HG03521 (cell line): ENCODE measurements around the gene DTNBP1.

Experiments used
- ATAC-seq: cut with Tn5 transposase; IDR thresholded peaks from one replicate; pipeline ENCODE4 v1.9.1; 2021; ENCODE audit warnings: mild to moderate bottlenecking, moderate library complexity; ENCODE audit not compliant: unreplicated experiment

DTNBP1 gene

DNA sequence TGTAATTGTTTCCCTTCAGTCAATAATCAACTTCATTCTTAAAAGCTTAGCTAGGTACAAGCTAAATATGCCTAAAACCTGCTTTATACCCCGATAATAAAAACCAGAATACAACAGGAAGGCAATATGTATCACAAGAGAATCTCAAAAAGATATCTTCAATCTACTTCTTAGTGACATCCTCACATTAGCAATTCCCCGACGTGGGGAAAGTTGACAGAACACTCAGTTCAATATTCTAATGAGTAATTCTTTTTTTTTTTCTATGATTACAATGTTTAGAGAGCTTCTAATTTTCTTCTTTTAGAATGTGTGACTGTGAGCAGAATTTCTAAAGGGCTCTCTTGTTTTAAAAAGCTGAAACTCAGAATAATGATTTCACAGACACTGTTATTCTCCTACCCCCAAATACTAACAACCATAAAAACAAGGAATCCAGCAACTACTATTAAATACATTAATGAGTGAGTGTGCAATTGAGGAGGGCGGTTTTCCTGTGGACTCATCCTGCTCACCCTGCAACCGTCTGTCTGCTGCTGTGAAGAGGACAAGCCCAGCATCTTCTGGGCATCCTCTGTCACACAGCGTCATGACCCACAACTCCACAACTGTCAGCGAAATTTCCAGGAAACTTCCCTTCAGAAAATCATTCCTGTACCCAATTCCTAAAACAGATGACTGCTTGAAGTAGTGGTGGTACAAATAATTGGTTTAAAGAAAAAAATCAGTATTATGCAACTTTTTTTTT is 68.1 kb downstream of the DTNBP1 start:
- no peak for ATAC-seq

- ATAC-seq, result no peak
Observed at GRCh38 chr6:15593798-15594197, 69.0 kb downstream of the DTNBP1 start.

DNA sequence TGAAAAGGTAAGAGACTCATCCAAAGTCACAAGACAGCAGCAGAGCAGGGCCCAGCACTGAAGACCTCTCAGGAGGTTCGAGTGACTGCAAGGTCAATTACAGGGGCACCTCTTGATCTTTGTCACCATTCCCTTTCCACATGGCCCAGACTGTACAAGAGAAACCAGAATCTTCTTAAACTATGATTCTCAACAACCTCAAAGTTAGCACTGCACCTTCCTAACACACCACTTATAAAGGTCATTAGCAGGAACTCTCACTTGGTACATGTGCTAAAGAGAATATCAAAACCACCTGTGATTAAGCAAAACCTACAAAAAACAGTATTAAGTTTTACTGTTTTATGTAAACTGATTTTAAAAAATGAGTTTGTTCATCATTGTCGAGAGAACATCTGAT is 70.2 kb downstream of the DTNBP1 start:
- no peak for ATAC-seq

GRCh38 chr6:15588971-15589634 is 73.7 kb downstream of the DTNBP1 start:
- no peak for ATAC-seq

DNA sequence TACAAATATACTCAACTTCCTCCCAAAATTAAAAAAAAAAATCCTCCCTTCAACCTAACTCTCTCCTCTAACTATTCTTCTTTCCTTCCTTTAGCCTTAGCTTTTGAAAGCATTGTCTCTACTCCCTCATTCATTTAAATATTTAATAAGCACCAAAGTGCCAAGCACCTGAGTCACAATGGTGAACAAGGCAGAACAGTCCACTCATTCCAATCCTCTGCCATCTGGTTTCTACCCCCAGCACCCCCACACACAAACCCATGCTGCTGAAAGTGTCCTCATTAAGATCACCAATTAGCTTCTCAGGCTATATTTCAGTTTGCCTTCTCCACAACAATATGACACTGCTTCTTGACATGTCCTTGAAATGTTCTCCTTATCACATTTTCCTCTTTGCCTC is 76.3 kb downstream of the DTNBP1 start:
- ATAC-seq, result no peak

DNA sequence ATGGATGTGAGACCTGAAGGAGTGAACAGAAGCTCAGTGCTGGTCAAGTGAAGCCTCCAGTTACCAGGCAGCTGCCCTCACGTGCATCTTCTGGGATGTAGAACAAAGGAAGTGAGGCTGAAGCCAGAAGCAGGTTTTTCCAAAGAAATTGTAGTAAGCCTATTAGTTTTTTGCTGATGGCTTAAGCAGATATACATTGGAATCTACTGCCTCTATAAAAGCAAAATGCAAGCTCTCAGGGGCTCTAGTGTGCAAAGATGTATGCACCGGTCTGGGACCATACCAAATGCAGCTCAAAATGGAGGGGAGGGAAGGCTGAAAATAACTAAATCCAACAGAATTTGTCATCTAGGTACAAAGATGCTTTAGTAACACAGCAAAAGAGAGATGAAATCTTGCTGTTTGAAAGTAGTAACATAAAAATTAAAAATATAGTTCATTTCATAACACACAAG is 77.0 kb downstream of the DTNBP1 start:
- ATAC-seq, result no peak

GRCh38 chr6:15582499-15582898 is 80.3 kb downstream of the DTNBP1 start:
- no peak for ATAC-seq

DNA sequence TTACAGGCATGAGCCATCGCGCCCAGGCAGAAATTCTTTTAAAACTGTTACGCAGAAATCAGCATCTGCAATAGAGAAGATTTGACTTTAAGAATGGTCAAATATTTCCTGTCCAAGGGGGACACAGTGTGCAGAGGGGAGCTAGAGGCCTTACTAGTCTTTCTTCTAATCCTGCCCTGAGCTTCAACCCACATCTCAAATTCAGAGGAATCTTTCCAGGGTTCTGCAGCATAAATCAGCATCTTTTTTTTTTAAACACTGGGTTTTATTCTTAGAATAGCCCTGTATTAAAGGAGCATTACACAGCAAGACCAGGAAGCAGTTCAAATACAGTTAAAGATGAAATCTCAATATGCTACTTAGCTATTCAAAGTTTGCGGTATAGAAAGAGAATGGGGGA is 81.1 kb downstream of the DTNBP1 start:
- ATAC-seq, result no peak

DNA sequence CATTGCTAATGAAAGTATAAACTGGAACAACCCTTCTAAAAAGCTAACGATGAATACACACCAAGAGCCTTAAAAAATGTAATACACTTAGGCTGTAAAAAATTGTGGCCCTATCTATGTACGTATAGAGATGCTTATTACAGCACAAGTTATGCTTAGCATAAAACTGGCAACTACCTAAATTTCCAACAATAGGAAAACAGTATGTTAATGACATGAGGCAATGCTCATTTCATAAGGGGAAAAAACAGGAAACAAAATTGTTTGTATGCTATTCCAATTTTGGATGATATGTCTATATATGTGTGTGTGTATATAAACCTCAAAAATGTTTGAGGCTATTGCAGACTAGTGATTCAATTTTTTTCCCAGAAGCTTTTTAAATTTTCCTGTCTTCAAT is 82.5 kb downstream of the DTNBP1 start:
- no peak for ATAC-seq

- no peak for ATAC-seq
Observed at GRCh38 chr6:15578716-15579391, 84.0 kb downstream of the DTNBP1 start.

GRCh38 chr6:15577550-15578171 is 85.2 kb downstream of the DTNBP1 start:
- no peak for ATAC-seq

GRCh38 chr6:15577106-15577505 is 85.7 kb downstream of the DTNBP1 start:
- ATAC-seq, result no peak

GRCh38 chr6:15575357-15576033 is 87.3 kb downstream of the DTNBP1 start:
- no peak for ATAC-seq

DNA sequence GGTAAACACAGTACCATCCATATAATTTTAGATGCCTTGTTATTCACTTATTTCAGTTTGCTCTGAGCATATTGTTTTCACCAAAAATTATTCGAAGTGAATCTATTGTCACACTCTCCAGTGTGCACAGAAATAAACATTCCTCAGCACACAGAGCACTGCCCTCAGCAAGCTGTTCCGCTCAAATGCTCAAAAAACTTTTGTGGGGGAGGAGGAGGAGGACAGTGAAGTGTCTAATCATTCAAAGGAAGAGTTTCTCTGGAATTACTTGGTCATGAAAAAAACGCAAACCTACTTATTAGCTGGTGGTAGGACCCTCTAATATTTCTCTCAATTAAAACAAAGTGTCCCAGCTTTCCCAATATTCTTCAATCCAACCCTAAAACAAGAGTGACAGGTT is 88.3 kb downstream of the DTNBP1 start:
- ATAC-seq, result no peak

- no peak for ATAC-seq
Observed at GRCh38 chr6:15574023-15574422, 88.8 kb downstream of the DTNBP1 start.

DNA sequence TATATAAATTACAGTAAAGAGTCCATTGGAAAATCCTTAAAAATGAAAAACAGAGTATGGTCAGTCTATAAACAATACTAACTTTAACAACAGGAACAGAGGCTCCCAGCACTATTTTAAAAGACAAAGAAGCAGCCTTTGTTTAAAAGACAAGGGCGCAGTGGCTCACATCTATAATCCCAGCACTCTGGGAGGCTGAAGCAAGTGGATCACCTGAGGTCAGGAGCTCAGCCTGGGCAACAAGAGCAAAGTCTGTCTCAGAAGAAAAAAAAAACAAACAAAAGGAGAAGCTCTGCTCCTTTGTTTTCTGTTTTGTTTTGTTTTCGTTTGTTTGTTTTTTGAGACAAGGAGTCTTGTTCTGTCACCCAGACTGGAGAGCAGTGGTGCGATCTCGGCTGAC is 89.4 kb downstream of the DTNBP1 start:
- ATAC-seq, result no peak

DNA sequence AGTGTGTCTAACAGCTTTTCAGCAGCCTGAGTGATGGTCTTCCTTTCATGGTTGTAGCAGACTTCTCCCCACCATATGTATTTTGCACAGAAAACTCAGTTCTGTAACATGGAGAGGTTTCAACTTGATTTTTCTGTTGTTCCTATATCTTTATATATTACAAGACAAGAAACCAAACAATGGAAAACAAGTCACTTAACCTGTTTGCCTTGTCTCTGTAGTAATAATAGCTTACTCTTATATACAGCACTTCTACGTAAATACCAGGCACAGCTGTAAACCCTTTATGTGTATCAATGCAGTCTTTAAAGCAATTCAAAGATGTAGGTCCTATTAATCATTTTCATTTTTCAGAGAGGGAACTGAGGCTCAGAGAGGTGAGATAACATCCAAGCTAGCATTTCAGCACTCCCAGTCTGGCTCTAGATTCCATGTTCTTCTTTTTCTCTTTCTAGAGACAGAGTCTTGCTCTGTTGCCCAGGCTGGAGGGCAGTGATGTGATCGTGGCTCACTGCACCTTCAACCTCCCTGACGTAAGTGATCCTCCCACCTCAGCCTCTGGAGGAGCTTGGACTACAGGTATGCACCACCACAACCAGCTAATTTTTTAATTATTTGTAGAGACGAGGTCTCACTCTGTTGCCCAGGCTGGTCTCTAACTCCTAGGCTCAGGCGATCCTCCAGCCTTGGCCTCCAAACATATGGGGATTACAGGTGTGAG is 90.4 kb downstream of the DTNBP1 start:
- ATAC-seq, result no peak

DNA sequence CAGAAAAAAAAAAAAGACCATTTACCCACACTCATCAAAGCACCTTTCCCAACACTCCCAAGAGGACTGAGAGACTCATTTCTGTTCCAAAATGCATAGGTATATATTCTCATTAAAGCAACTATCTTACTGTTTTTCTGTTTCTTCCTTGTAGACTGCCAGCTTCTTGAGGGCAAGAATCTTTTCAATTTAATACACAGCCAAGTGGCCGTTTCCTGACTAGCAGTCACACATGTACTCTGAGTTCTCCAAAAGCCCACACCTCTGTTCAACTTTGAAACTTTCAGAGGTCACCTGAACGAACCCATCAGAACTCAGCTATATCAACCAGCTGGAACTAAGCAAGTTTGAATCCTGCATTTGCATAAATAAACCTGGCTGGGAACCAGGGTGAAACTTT is 92.7 kb downstream of the DTNBP1 start:
- ATAC-seq, result no peak

- ATAC-seq, result no peak
Observed at GRCh38 chr6:15569035-15569995, 93.5 kb downstream of the DTNBP1 start.
